Right lobe of liver (tissue), 4 donors: ENCODE measurements around the gene KRTAP5-6.

Experiments used
- CTCF ChIP-seq, 4 donors: fragments of 200-600 bp in 3 of 4; fragments of 450-650 bp in 1 of 4; IDR thresholded peaks; one replicate each; pipeline versions ENCODE4 v1.5.1 to v1.8.0; 2016 to 2022; ENCODE audit warnings: antibody characterized with exemption in 4 of 4, mild to moderate bottlenecking in 2 of 4
- POLR2A ChIP-seq: fragments of 450-650 bp; IDR thresholded peaks from one replicate; pipeline ENCODE4 v1.6.1; 2017; ENCODE audit warnings: antibody characterized with exemption, mild to moderate bottlenecking
- donor health status: DM: no; HTN: no; CAD: no.
- donor health status: DM: no; HTN: no; CAD: no.
- donor health status: DM: no; HTN: yes; CAD: no.

- TF ChIP-seq CTCF (IDR thresholded peaks at IDR 0.05): no peak
- no peak for TF ChIP-seq POLR2A
These were observed 14.6 kb upstream of the KRTAP5-6 start for GRCh38 chr11:1682225-1682905.
